K562 (cell line): ENCODE results near the gene ZNF284. TPM values are rescaled to one million over a fixed set of nuclear protein-coding genes. Genes with fewer than 3 reads are reported as not detected.

Experiments
- ATF2 ChIP-seq: sonication (generic); formaldehyde crosslinking; IDR thresholded peaks from 2 replicates; pipeline ENCODE4 v1.8.1; 2022; ENCODE audit warnings: missing genetic modification reagents
- BCL6 ChIP-seq: fragments of 250-450 bp; sonication (Bioruptor Pico); IDR thresholded peaks from 2 replicates; pipeline ENCODE4 v1.4.0; 2020
- CBFB ChIP-seq: sonication (generic); formaldehyde crosslinking; IDR thresholded peaks from 2 replicates; pipeline ENCODE4 v1.4.0; 2020; ENCODE audit warnings: mild to moderate bottlenecking, missing genetic modification reagents
- CREB3L1 ChIP-seq: fragments of 450-650 bp; IDR thresholded peaks from 2 replicates; pipeline ENCODE4 v1.6.1; 2014; ENCODE audit warnings: low read depth, mild to moderate bottlenecking, moderate library complexity, borderline replicate concordance
- CREM ChIP-seq: IDR thresholded peaks from 2 replicates; pipeline ENCODE4 v1.6.1; 2014; ENCODE audit warnings: antibody characterized with exemption, low read depth
- ESRRA ChIP-seq: fragments of 450-650 bp; IDR thresholded peaks from 2 replicates; pipeline ENCODE4 v1.6.1; 2014; ENCODE audit warnings: low read depth, mild to moderate bottlenecking, moderate library complexity, borderline replicate concordance
- FOS ChIP-seq: IDR thresholded peaks from 3 replicates; pipeline ENCODE4 v1.6.1; 2011; ENCODE audit not compliant: insufficient read length; ENCODE audit errors: extremely low read depth
- GATAD2B ChIP-seq: fragments of 450-650 bp; IDR thresholded peaks from 2 replicates; pipeline ENCODE4 v1.6.1; 2017; ENCODE audit warnings: mild to moderate bottlenecking, borderline replicate concordance
- HCFC1 ChIP-seq: IDR thresholded peaks from 2 replicates; pipeline ENCODE4 v1.6.1; 2012; ENCODE audit warnings: low read depth, low read length, improper control_type of control experiment
- L3MBTL2 ChIP-seq: fragments of 450-650 bp; IDR thresholded peaks from 2 replicates; pipeline ENCODE4 v1.6.1; 2016; ENCODE audit warnings: mild to moderate bottlenecking, moderate library complexity
- NCOA4 ChIP-seq: fragments of 450-650 bp; IDR thresholded peaks from 2 replicates; pipeline ENCODE4 v1.6.1; 2018; ENCODE audit warnings: mild to moderate bottlenecking; ENCODE audit not compliant: partially characterized antibody
- NRF1 ChIP-seq, 2 experiments: fragments of 450-650 bp; IDR thresholded peaks in 1 of 2; conservative IDR thresholded peaks in 1 of 2; 2 replicates each; pipeline ENCODE4 v1.6.1; 2014; ENCODE audit warnings: mild to moderate bottlenecking in 2 of 2
- PHF8 ChIP-seq: fragments of 200-600 bp; sonication (generic); IDR thresholded peaks from 2 replicates; pipeline ENCODE4 v1.6.1; 2012; ENCODE audit warnings: mixed run types, mild to moderate bottlenecking, inconsistent platforms, low read length, moderate library complexity, borderline replicate concordance
- POLR2A ChIP-seq: fragments of 450-650 bp; conservative IDR thresholded peaks from 2 replicates; pipeline ENCODE4 v1.6.1; 2016
- PURB ChIP-seq: sonication (generic); formaldehyde crosslinking; IDR thresholded peaks from 2 replicates; pipeline ENCODE4 v1.9.0; 2021; ENCODE audit warnings: low read depth, mild to moderate bottlenecking, missing genetic modification reagents
- SIX5 ChIP-seq, 2 experiments: IDR thresholded peaks; 2 replicates each; pipeline ENCODE4 v1.6.1; 2011; ENCODE audit warnings: low read length in 2 of 2, borderline replicate concordance in 1 of 2, low read depth in 1 of 2, mild to moderate bottlenecking in 1 of 2, moderate library complexity in 1 of 2; ENCODE audit not compliant: insufficient read depth in 1 of 2
- SLC30A9 ChIP-seq: fragments of 250-450 bp; sonication (Bioruptor Pico); IDR thresholded peaks from 2 replicates; pipeline ENCODE4 v1.8.0; 2022; ENCODE audit warnings: mild to moderate bottlenecking, moderate library complexity
- SMARCC2 ChIP-seq: fragments of 450-650 bp; IDR thresholded peaks from 2 replicates; pipeline ENCODE4 v1.6.1; 2017; ENCODE audit warnings: antibody characterized with exemption, moderate library complexity, mild to moderate bottlenecking, low read depth
- TCF7L2 ChIP-seq: fragments of 150-350 bp; IDR thresholded peaks from 2 replicates; pipeline ENCODE4 v1.6.1; 2016; ENCODE audit warnings: low read depth, mild to moderate bottlenecking, low read length, moderate library complexity
- TEAD1 ChIP-seq, 2 experiments: fragments of 450-650 bp in 1 of 2; sonication (generic) in 1 of 2; formaldehyde crosslinking; IDR thresholded peaks; 2 replicates each; pipeline versions ENCODE4 v1.4.0 to v1.8.0; 2020 to 2022; ENCODE audit warnings: mild to moderate bottlenecking in 2 of 2, missing genetic modification reagents in 1 of 2
- ZNF224 ChIP-seq: sonication (generic); formaldehyde crosslinking; IDR thresholded peaks from 2 replicates; pipeline ENCODE4 v1.8.0; 2022; ENCODE audit warnings: mild to moderate bottlenecking, missing genetic modification reagents
- ZNF280A ChIP-seq: fragments of 450-650 bp; IDR thresholded peaks from 2 replicates; pipeline ENCODE4 v1.6.1; 2018; ENCODE audit warnings: mild to moderate bottlenecking, low read depth; ENCODE audit not compliant: partially characterized antibody
- ZNF511 ChIP-seq: sonication (generic); formaldehyde crosslinking; IDR thresholded peaks from 2 replicates; pipeline ENCODE4 v1.8.0; 2022; ENCODE audit warnings: mild to moderate bottlenecking, missing genetic modification reagents
- ZNF830 ChIP-seq: fragments of 250-450 bp; sonication (Bioruptor Pico); IDR thresholded peaks from 2 replicates; pipeline ENCODE4 v1.5.0; 2021; ENCODE audit warnings: mild to moderate bottlenecking
- polyA plus RNA-seq, 8 experiments: library from polyadenylated mRNA; depleted of rRNA in 4 of 8; stranded (reverse) in 5 of 8; unstranded in 3 of 8; fragments of >200 nt; fragmentation: Nextera tagmentation in 2 of 8; fragmentation: Illumina TruSeq in 1 of 8; extraction: Ambion mirVana in 2 of 8; extraction: Trizol in 1 of 8; gene quantifications; 2 replicates each; pipeline versions ENCODE4 v1.2.1 to v1.2.3, GENCODE V29; 2011 to 2014; ENCODE audit warnings: inconsistent platforms in 1 of 8, missing spikeins in 1 of 8
- total RNA-seq, 7 experiments: library from RNA; depleted of rRNA in 6 of 7; stranded (reverse); fragments of >200 nt in 6 of 7; fragmentation: Illumina TruSeq in 2 of 7; extraction: Trizol in 2 of 7; gene quantifications; 2 replicates each; pipeline versions ENCODE4 v1.2.1 to v1.2.3, GENCODE V29; 2011 to 2021; ENCODE audit warnings: low replicate concordance in 1 of 7
- TF ChIP-seq, protein P1 (sequence below): fragments of 250-450 bp; sonication (Bioruptor Pico); IDR thresholded peaks from 2 replicates; pipeline ENCODE4 v1.8.0; 2021; ENCODE audit warnings: moderate library complexity, mild to moderate bottlenecking, inconsistent platforms

Gene ZNF284
- total and polyA plus RNA-seq, 9 of the 15 experiments (the other 6 are each of a cell fraction or from before 2014, with no cell fraction given) = 0.07 to 0.24 (median 0.20) TPM

DNA sequence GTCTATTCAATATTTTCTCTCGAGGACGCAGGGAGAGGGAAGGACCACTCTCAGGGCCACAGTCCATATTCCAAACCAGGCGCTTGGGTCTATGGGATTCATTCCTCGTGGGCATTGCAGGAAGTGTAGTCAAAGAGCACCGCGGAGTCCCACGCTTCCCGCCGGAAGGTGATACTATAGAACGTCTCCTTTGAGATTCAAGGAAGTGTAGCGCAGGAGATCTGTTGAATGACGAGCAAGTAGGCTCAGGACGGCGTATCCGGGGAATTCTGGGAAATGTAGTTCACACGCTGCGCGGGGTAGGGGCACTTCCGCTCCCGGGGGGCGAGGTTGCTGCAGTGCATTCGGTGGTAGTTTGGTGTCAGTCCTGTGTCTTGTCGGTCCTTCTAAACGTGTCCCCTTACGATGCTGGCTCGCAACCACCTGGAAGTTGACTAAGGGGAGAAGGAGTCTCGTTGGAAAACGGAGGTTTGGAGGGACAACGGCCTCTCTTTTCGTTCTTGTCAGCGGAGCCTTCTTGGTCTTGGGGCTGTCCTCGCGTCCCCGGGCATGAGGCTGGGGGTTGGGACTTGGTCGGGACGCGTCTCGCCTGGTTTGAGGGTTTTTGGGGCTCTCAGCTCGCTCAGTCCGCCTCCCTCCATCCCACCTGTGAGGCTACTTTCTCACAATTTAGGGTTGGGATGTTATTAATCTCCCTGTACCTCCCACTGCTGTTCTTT, at the start of gene ZNF284 (continued):
- TF ChIP-seq ZNF511 (no peak), HCFC1 (peak; percentile 92), NRF1 (conservative IDR thresholded peaks at IDR 0.05 in 1 of 2, IDR thresholded peaks at IDR 0.05 in 1 of 2) (peak; percentile 62 to 69), ZNF830 (CRISPR knock-in tag) (no peak), CREM (peak; percentile 85), CREB3L1 (peak; percentile 69; the same call in 1 of the 2 replicates), PURB (no peak), NCOA4 (no peak), ZNF224 (CRISPR knock-in tag) (no peak), GATAD2B (no peak), CBFB (CRISPR knock-in tag) (no peak), POLR2A (0 out of 2 replicates have a peak, but pooled peaks have one; percentile 32), FOS (no peak), PHF8 (peak; percentile 44; the same call in 1 of the 2 replicates), ATF2 (CRISPR knock-in tag) (no peak), ESRRA (0 out of 2 replicates have a peak, but pooled peaks have one; percentile 35), SLC30A9 (no peak), L3MBTL2 (peak; percentile 95), TCF7L2 (no peak), TEAD1 (CRISPR knock-in tag; IDR thresholded peaks at IDR 0.05) (no peak), BCL6 (CRISPR knock-in tag) (no peak), SMARCC2 (no peak), SIX5 (IDR thresholded peaks at IDR 0.05; ENCODE audit: borderline replicate concordance in 1 of 2, insufficient read depth in 1 of 2, low read depth in 1 of 2, low read length in 2 of 2) (peak; percentile 71 to 76), ZNF280A (no peak)
- TF ChIP-seq, protein P1, sequence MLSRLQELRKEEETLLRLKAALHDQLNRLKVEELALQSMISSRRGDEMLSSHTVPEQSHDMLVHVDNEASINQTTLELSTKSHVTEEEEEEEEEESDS (CRISPR knock-in tag) = no peak
